K562 (cell line): ENCODE data around the gene KIF6.

ENCODE experiments used
- FOXA1 ChIP-seq: fragments of 450-650 bp; IDR thresholded peaks from 2 replicates; pipeline ENCODE4 v1.6.1; 2016; ENCODE audit warnings: mild to moderate bottlenecking, borderline replicate concordance
- PHF21A ChIP-seq: fragments of 450-650 bp; IDR thresholded peaks from 2 replicates; pipeline ENCODE4 v1.6.1; 2017; ENCODE audit warnings: low read depth, borderline replicate concordance
- PML ChIP-seq: IDR thresholded peaks from 2 replicates; pipeline ENCODE4 v1.6.1; 2012; ENCODE audit warnings: low read length, inconsistent platforms

DNA sequence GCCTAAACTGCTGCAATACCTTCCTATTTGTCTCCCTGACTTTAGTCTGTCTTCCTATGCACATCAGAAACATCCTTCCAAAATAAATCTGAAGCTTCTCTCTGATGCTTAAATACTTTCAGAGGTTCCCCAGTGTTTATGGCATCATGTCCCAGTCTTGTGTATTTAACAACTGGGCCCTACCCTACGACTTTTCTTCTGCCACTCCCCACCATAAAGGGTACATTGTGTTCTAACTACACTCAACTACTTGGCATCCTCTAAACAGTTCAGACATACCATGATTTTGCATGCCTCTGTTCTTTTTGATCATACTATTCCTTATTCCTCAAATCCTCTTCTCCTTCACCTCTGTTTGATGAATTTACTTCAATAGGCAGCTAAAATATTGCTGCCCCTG lies 259.7 kb downstream of the KIF6 start:
- no peak for TF ChIP-seq FOXA1
- no peak for TF ChIP-seq PML
- TF ChIP-seq PHF21A = no peak
